Measurements from ENCODE around the gene HSPB6. TPM values are rescaled to one million over a fixed set of nuclear protein-coding genes. Genes with fewer than 3 reads are reported as not detected.
"Not testable (repeated sequence)": the region's sequence is repeated elsewhere in the genome, so short reads cannot be mapped to it uniquely, and the experiment has no call there.

The HSPB6 gene
- total RNA-seq, 1 donor from 2014 or later: not detected

DNA sequence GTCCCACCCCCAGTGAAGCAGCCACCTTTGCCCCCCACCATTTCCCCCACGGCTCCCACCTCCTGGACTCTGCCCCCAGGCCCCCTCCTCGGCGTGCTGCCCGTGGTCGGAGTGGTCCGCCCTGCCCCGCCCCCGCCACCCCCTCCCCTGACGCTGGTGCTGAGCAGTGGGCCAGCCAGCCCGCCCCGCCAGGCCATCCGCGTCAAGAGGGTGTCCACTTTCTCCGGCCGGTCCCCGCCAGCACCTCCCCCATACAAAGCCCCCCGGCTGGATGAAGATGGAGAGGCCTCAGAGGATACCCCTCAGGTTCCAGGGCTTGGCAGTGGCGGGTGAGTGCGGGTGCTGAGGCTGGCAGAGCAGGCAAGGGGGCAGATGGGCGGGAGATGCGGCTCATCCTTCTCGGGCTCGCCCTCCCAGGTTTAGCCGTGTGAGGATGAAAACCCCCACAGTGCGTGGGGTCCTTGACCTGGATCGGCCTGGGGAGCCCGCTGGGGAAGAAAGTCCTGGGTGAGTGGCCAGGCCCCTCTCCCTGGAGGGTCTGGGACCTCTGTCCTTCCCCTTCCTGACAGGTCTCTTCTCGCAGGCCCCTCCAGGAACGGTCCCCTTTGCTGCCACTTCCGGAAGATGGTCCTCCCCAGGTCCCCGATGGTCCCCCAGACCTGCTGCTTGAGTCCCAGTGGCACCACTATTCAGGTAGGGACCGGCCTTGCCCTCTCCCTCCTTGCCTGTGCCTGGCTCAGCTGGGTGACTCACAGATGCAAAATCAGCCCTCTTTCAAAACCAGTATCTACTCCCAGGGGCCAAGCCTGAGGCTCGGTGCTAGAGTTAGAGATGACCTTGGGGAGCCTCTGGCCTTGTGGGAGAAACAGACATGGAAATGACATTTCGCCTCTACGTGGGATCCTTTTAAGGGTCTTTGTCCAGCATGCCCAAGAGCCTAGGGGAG lies 23.4 kb downstream of the HSPB6 start:
- intact Hi-C loops (cut with micrococcal nuclease): no loop called here

DNA sequence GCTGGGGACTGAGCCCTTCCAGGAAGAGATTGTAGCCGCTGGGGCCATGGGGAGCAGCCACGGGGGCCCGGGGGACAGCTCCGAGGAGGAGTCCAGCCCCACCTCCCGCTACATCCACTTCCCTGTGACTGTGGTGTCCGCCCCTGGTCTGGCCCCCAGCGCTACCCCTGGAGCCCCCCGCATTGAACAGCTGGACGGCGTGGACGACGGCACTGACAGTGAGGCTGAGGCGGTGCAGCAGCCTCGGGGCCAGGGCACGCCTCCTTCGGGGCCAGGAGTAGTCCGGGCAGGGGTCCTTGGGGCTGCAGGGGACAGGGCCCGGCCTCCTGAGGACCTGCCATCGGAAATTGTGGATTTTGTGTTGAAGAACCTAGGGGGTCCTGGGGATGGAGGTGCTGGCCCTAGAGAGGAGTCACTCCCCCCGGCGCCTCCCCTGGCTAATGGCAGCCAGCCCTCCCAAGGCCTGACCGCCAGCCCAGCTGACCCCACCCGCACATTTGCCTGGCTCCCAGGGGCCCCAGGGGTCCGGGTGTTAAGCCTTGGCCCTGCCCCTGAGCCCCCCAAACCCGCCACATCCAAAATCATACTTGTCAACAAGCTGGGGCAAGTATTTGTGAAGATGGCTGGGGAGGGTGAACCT lies 24.2 kb downstream of the HSPB6 start:
- intact Hi-C loops (cut with micrococcal nuclease): no loop called here

- intact Hi-C loops (cut with micrococcal nuclease): no loop called here
Observed at GRCh38 chr19:35731779-35732405, 24.9 kb downstream of the HSPB6 start.

DNA sequence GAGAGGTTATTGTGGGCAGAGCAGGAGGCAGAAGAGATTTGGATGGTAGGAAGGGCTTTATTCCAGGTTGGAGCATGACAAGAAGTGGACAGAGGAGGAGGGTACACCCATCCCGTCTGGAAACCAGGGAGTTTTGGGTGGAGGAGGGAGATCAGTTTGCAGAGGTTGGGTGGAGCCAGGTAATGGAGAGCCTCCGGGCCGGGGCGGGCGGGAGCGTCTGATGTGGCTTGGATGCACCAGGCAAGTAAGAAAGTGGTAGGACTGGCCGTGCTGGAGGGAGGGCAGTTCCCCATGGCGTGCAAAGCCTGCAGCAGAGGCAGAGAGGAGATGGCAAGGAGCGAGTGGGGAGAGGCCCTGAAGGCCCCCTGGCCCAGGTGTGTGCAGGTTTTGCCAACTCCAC lies 25.5 kb downstream of the HSPB6 start:
- intact Hi-C loops (cut with micrococcal nuclease): no loop called here

GRCh38 chr19:35730326-35730725 lies 26.5 kb downstream of the HSPB6 start:
- intact Hi-C loops (cut with micrococcal nuclease): no loop called here

DNA sequence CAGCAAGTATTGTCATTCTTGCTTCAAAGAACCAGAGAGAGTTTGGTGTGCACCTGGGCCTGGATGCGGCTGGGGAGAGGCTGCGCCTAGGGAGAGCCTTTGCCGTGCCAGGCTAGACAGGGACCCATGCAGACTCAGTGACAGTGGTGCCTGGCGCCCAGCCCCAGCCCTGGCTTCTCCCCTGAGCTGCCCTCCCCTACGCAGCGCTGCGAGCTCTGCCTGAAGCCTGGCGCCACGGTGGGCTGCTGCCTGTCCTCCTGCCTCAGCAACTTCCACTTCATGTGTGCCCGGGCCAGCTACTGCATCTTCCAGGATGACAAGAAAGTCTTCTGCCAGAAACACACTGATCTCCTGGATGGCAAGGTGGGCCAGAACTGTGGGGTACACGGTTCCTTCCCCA lies 27.1 kb downstream of the HSPB6 start:
- intact Hi-C loops (cut with micrococcal nuclease): no loop called here

DNA sequence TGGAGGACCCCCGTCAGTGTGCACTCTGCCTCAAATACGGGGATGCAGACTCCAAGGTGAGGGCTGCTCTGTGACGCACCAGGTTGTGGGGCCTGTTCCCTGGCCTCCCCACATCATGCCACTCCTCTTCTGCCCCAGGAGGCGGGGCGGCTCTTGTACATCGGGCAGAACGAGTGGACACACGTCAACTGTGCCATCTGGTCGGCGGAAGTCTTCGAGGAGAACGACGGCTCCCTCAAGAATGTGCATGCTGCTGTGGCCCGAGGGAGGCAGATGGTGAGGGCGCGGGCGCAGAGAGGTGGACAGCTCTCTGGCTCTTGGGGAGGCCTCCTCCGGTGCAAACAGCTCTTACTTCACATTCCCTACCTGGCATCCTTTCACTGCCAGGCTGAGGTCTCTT lies 27.8 kb downstream of the HSPB6 start:
- intact Hi-C loops (cut with micrococcal nuclease): no loop called here

GRCh38 chr19:35727956-35728706 lies 28.7 kb downstream of the HSPB6 start:
- intact Hi-C loops (cut with micrococcal nuclease): no loop called here

DNA sequence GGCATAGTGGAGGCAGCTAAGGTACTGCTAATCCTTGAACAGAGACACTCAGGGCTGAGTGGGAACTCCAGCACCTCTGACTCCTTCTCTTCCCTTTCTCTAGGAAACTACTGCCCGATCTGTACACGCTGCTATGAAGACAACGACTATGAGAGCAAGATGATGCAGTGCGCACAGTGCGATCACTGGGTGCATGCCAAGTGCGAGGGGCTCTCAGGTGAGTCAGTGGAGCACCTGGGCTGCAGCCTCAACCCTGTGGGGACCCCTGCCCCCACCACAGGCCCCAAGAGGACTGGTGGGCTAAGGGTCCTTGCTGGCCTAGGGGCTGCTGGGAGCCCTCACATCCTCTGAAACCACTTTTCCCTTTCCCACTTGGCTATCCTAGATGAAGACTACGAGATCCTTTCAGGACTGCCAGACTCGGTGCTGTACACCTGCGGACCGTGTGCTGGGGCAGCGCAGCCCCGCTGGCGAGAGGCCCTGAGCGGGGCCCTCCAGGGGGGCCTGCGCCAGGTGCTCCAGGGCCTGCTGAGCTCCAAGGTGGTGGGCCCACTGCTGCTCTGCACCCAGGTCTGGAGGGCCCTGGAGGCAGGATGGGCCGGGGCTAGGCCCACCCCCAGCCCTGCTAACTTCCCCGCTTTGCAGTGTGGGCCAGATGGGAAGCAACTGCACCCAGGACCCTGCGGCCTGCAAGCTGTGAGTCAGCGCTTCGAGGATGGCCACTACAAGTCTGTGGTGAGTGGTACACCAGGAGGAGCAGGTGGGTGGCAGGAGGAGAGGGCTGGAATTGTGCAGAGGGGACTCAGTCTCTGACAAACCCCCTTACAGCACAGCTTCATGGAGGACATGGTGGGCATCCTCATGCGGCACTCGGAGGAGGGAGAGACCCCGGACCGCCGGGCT lies 29.5 kb downstream of the HSPB6 start:
- intact Hi-C loops (cut with micrococcal nuclease): no loop called here

GRCh38 chr19:35725216-35725861 lies 31.5 kb downstream of the HSPB6 start:
- intact Hi-C loops (cut with micrococcal nuclease): no loop called here

DNA sequence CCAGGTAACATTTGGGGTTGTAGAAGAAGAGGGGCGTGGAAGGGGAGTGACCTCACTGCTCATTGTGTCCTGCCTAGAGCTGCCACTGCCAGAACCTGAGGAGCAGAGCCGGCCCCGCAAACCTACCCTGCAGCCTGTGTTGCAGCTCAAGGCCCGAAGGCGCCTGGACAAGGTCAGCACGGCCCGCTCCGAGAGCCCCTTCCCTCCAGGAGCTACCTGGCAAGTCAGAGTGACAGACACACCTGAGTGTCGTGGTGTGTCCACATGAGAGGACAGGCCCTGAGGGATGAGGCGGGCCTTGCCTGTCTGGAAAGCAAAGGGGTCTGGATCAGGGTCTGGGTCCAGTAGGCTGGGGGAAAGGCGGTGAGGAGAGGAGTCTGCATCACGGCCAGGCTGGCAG lies 32.3 kb downstream of the HSPB6 start:
- intact Hi-C loops (cut with micrococcal nuclease): no loop called here

DNA sequence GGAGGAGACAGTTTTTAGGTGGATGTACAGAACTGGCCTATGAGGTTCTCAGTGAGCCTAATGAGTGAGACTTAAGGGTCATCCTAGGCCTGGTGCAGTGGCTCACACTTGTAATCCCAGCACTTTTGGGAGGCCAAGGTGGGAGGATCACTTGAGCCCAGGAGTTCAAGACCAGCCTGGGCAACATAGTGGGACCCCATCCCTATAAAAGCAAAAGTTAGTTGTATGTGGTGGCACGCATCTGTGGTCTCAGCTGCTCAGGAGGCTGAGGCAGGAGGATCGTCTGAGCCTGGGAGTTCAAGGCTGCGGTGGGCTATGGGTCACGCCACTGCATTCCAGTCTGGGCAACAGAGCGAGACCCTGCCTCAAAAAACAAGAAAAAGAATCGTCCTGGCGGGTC lies 32.7 kb downstream of the HSPB6 start:
- intact Hi-C loops (cut with micrococcal nuclease): not testable (repeated sequence)

DNA sequence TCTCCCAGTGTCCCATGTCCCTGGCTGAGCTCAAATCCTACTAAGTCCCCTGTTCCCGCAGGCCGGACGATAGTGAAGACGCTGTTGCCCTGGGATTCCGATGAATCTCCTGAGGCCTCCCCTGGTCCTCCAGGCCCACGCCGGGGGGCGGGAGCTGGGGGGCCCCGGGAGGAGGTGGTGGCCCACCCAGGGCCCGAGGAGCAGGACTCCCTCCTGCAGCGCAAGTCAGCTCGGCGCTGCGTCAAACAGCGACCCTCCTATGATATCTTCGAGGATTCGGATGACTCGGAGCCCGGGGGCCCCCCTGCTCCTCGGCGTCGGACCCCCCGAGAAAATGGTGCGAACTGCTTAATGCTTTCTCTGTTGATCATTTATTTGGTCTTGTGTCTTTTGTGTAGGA lies 33.2 kb downstream of the HSPB6 start:
- intact Hi-C loops (cut with micrococcal nuclease): no loop called here

DNA sequence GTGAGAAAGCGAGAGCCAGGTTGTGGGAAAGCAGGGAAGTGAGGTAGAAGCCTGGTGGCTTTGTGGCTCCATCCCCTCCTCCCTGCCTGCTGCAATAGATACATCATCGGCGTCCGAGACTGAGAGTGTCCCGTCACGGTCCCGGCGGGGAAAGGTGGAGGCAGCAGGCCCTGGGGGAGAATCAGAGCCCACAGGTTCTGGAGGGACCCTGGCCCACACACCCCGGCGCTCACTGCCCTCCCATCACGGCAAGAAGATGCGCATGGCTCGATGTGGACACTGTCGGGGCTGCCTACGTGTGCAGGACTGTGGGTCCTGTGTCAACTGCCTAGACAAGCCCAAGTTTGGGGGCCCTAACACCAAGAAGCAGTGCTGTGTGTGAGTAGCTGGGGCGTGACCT lies 33.9 kb downstream of the HSPB6 start:
- intact Hi-C loops (cut with micrococcal nuclease): no loop called here

DNA sequence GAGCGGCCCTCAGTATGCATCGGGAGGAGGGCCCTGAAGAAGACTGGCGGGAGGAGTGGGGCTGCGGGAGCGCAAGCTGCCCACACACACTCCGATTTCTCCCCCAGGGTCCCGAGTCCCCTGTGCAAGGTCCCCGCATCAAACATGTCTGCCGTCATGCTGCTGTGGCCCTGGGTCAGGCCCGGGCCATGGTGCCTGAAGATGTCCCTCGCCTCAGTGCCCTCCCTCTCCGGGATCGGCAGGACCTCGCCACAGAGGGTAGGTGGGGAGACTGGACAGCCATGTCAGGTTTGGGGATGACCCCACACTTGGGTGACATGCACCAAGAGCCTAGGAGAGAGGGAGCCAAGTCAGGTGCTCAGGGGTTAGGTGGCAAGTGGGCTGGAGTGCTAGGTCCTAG lies 34.4 kb downstream of the HSPB6 start:
- intact Hi-C loops (cut with micrococcal nuclease): no loop called here

DNA sequence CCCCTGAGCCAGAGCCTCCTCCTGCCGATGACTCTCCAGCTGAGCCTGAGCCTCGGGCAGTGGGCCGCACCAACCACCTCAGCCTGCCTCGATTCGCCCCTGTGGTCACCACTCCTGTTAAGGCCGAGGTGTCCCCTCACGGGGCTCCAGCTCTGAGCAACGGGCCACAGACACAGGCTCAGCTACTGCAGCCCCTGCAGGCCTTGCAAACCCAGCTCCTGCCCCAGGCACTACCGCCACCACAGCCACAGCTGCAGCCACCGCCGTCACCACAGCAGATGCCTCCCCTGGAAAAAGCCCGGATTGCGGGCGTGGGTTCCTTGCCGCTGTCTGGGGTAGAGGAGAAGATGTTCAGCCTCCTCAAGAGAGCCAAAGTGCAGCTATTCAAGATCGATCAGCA lies 35.5 kb downstream of the HSPB6 start:
- intact Hi-C loops (cut with micrococcal nuclease): no loop called here

- intact Hi-C loops (cut with micrococcal nuclease): no loop called here
Observed at GRCh38 chr19:35720648-35721047, 36.2 kb downstream of the HSPB6 start.

- intact Hi-C loops (cut with micrococcal nuclease): no loop called here
Observed at GRCh38 chr19:35720163-35720524, 36.7 kb downstream of the HSPB6 start.

DNA sequence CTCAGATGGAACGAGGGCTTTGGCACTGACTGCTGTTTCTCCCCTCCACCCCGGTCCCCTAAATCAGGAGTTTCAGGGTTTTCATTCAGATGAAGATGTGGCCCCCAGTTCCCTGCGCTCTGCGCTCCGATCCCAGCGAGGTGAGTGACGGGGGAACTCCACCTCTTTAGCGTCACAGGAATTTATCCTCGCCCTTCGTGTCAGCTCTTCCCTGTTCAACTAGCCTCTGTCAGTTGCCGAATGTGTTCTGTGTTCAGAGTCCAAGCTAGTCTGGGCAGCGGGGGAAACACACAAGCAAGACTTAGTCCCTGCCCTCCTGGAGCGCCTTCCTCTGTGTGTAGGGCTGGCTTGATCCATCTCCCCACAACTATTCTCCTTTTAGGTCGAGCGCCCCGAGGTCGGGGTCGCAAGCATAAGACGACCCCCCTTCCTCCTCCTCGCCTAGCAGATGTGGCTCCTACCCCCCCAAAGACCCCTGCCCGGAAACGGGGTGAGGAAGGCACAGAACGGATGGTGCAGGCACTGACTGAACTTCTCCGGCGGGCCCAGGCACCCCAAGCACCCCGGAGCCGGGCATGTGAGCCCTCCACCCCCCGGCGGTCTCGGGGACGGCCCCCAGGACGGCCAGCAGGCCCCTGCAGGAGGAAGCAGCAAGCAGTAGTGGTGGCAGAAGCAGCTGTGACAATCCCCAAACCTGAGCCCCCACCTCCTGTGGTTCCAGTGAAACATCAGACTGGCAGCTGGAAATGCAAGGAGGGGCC lies 37.2 kb downstream of the HSPB6 start:
- intact Hi-C loops (cut with micrococcal nuclease): loop anchor here (5.0 kb wide), 1 partner anchor 92 kb away; the partner anchor contains the start of gene RBM42

All from T-helper 1 cell treated with Interleukin-12 subunit alpha and Interleukin-12 subunit beta and Interleukin-4 antibody, amounts not matched to agents 30 ng/mL and 1 ng/mL, for 36 hours (primary cell).